NB4 (cell line): ENCODE measurements around the gene CELF1.

ENCODE experiments used
- DNase-seq: peaks from one replicate; pipeline ENCODE4 v3.0.0; 2010; ENCODE audit warnings: low read depth
- H3K4me3 ChIP-seq: one replicate; pipeline ENCODE4 v1.5.1; 2011; ENCODE audit warnings: mild to moderate bottlenecking, low read depth, low read length, moderate library complexity
- MYC ChIP-seq: IDR thresholded peaks from 2 replicates; pipeline ENCODE4 v1.6.1; 2011; ENCODE audit warnings: low read depth, low read length
- POLR2A ChIP-seq: IDR thresholded peaks from 2 replicates; pipeline ENCODE4 v1.6.1; 2011; ENCODE audit warnings: mild to moderate bottlenecking; ENCODE audit not compliant: insufficient read length; ENCODE audit errors: extremely low read depth
- TF ChIP-seq, protein P1 (sequence below): IDR thresholded peaks from one replicate; pipeline ENCODE4 v1.5.1; 2012; ENCODE audit warnings: low read depth, low read length
- TF ChIP-seq, protein P2 (sequence below): IDR thresholded peaks from 2 replicates; pipeline ENCODE4 v1.6.1; 2011; ENCODE audit warnings: low read depth, low read length

The CELF1 gene

DNA sequence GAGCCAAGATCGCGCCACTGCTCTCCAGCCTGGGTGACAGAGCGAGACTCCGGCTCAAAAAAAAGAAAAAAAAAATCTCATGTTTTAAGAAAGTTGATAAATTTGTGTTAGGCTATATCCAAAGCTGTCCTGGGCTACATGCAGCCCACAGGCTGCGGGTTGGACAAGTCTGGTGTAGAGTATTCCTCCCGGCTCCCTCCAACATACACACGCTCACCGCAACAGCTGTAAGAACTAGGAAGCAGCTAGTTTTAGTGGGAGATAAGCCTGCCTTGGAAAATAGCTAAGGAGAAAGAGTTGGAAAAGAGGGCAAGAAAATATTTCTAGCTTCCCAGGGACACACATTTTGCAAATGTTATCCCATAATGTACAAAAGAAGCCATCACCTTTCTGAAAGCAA is 46.6 kb downstream of the CELF1 start:
- TF ChIP-seq POLR2A = no peak
- TF ChIP-seq MYC = no peak
- TF ChIP-seq, protein P1, sequence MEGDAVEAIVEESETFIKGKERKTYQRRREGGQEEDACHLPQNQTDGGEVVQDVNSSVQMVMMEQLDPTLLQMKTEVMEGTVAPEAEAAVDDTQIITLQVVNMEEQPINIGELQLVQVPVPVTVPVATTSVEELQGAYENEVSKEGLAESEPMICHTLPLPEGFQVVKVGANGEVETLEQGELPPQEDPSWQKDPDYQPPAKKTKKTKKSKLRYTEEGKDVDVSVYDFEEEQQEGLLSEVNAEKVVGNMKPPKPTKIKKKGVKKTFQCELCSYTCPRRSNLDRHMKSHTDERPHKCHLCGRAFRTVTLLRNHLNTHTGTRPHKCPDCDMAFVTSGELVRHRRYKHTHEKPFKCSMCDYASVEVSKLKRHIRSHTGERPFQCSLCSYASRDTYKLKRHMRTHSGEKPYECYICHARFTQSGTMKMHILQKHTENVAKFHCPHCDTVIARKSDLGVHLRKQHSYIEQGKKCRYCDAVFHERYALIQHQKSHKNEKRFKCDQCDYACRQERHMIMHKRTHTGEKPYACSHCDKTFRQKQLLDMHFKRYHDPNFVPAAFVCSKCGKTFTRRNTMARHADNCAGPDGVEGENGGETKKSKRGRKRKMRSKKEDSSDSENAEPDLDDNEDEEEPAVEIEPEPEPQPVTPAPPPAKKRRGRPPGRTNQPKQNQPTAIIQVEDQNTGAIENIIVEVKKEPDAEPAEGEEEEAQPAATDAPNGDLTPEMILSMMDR = no peak
- TF ChIP-seq, protein P2, sequence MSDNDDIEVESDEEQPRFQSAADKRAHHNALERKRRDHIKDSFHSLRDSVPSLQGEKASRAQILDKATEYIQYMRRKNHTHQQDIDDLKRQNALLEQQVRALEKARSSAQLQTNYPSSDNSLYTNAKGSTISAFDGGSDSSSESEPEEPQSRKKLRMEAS = no peak
- DNase-seq = no peak
- no peak overlapping the region for H3K4me3 ChIP-seq

DNA sequence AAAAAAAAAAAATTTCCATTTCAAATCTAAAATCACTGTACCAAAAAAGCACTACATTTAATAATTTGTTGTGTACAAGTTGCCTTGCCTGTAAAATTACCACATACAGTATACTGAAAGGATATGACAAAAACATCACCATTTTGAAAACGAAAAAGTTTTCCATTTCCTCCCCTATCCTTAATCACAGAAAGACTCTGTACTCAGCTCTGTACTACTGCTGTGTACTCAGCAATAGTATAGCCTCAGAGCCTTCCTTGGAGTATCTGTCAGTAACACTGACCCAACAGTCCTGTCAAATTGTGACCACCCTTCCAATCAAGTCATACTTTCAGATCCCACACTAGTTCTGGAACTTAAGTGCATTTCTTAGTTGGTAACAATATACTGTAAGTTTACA is 48.0 kb downstream of the CELF1 start:
- H3K4me3 ChIP-seq = no peak overlapping the region
- no peak for TF ChIP-seq MYC
- TF ChIP-seq, protein P1 = no peak
- TF ChIP-seq POLR2A = no peak
- TF ChIP-seq, protein P2 = no peak
- no peak for DNase-seq

DNA sequence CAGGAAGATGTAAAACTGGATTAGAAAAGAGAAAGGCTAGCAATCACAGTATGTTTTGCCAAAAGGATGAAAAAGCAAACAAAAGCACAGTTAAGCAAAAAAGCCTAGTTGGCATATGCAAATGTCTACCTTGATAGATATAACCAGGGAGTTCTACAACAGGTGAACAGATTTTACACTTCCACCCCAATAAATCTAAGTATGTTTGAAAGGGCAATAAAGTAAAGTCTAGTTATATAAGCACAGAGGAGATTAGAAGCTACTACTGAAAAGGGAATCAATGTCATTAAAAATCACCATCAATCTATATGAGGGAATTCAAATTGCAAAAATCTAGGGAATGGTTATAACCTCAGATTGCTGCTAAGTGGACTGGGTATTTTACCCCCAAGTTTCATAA is 49.7 kb downstream of the CELF1 start:
- H3K4me3 ChIP-seq = no peak overlapping the region
- no peak for DNase-seq
- TF ChIP-seq, protein P2 = no peak

DNA sequence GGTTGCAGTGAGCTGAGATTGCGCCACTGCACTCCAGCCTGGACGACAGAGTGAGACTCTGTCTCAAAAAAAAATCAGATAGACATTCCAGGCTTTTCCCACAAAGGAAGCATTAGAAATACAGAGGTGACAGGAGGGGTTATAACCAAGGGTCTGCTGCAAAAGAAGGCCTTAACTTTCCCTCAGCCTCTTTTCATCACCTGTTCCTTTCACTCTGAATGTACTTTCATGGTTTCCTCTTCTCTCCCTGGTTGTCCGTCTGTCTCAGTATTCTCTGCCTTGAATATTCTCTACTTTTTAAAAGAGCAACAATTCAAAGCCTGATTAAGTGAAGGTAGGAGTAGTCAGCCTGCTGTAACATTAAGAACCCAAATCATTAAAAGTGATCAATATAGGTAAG is 50.2 kb downstream of the CELF1 start:
- DNase-seq = no peak
- no peak overlapping the region for H3K4me3 ChIP-seq
- TF ChIP-seq, protein P1 = no peak
- TF ChIP-seq MYC (no peak), POLR2A (no peak)
- TF ChIP-seq, protein P2 = no peak

DNA sequence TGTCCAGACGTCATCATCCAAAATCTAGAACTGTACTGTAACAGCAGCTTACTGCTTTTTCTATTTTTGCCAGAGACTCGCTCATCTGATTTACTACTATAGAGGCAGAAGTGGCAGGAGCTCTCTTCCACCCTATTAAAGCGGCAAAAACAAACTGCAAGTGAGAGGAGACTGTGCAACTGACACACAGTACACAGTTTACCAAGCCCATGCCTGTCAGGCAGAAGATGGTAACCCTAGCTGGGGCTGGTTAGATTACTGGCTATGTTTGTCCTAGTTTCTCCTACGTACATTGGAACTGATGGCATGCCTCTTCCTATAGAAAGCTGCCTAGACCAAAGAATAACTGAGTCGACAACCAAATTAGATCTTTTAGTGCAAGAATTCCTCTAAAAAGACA is 51.8 kb downstream of the CELF1 start:
- TF ChIP-seq, protein P1 = no peak
- TF ChIP-seq MYC (no peak), POLR2A (no peak)
- TF ChIP-seq, protein P2 = no peak
- no peak for DNase-seq
- H3K4me3 ChIP-seq = no peak overlapping the region

DNA sequence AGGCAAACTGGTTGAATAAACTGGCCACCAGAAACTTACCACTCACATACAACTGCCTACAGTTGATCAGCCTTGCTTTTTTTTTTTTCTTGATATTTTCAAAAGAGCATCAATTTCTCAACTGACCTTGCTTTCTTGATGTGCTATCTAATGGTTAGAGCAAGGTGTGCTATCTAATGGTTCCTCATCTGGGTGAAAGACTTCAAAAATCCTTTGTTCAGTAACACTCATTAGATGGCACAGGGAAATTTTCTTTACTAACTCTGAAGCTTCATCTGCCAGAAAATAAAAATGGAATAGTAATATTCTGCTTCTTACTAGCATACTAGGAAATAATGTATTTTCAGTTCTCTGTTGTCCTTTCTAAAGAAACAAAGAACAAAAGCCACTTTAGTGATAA is 52.8 kb downstream of the CELF1 start:
- TF ChIP-seq MYC (no peak), POLR2A (no peak)
- TF ChIP-seq, protein P2 = no peak
- TF ChIP-seq, protein P1 = no peak
- no peak for DNase-seq
- H3K4me3 ChIP-seq = no peak overlapping the region
